Gastrocnemius medialis (tissue), 4 donors: ENCODE results near the gene ZFHX2. TPM values are rescaled to one million over a fixed set of nuclear protein-coding genes. Genes with fewer than 3 reads are reported as not detected.

Source experiments
- ATAC-seq, 2 donors: fragments of 150-250 bp; one replicate each; pipeline ENCODE4 v1.9.1; 2016
- DNase-seq, 2 donors: peaks; one replicate each; pipeline ENCODE4 v3.0.0-alpha.2; 2019
- H3K27ac ChIP-seq, 4 donors: fragments of 200-600 bp; sonication (generic); 1 replicate in 1 of 4; 2 replicates in 3 of 4; pipeline ENCODE4 v1.5.1; 2016 to 2018; ENCODE audit warnings: mild to moderate bottlenecking in 2 of 4, moderate library complexity in 1 of 4
- H3K27me3 ChIP-seq, 3 donors: fragments of 200-600 bp; sonication (generic) in 2 of 3; 1 replicate in 1 of 3; 2 replicates in 2 of 3; pipeline versions ENCODE4 v1.5.1 to v1.6.0; 2016 to 2019; ENCODE audit warnings: mild to moderate bottlenecking in 1 of 3, moderate library complexity in 1 of 3
- H3K36me3 ChIP-seq, 2 donors: fragments of 200-600 bp; sonication (generic) in 1 of 2; one replicate each; pipeline ENCODE4 v1.5.1; 2017 to 2018
- H3K4me1 ChIP-seq, 2 donors: fragments of 200-600 bp; sonication (generic) in 1 of 2; one replicate each; pipeline ENCODE4 v1.5.1; 2016 to 2017; ENCODE audit warnings: mild to moderate bottlenecking in 2 of 2
- H3K4me3 ChIP-seq, 4 donors: fragments of 200-600 bp; sonication (generic) in 3 of 4; 1 replicate in 1 of 4; 2 replicates in 3 of 4; pipeline ENCODE4 v1.5.1; 2016 to 2019; ENCODE audit warnings: mild to moderate bottlenecking in 2 of 4
- H3K9me3 ChIP-seq, 3 donors: fragments of 200-600 bp; sonication (generic) in 2 of 3; 1 replicate in 1 of 3; 2 replicates in 2 of 3; pipeline ENCODE4 v1.5.1; 2016 to 2019
- POLR2A ChIP-seq, 2 donors: fragments of 450-650 bp; IDR thresholded peaks; one replicate each; pipeline ENCODE4 v1.6.1; 2017; ENCODE audit warnings: antibody characterized with exemption in 2 of 2, mild to moderate bottlenecking in 2 of 2, moderate library complexity in 2 of 2
- in situ Hi-C, 4 donors: fragments of 200-750 bp; cut with MboI; loops; one replicate each; pipeline versions ENCODE4 v1.15.0 to v1.8.0; 2017; ENCODE audit warnings: low sequenced_read_pairs in 4 of 4
- intact Hi-C: fragments of 100-400 bp; cut with DNase I; formaldehyde crosslinking; loops from one replicate; pipeline ENCODE4 v1.15.1; 2023; ENCODE audit warnings: low total_unique reads
- total RNA-seq, 4 donors: library from RNA; depleted of rRNA; stranded (reverse); fragments of >200 nt; gene quantifications; one replicate each; pipeline versions ENCODE4 v1.1.0 to v1.2.3, GENCODE V29; 2016
- TF ChIP-seq, protein P1 (sequence below), 5 experiments: fragments of 450-650 bp in 3 of 5; fragments of 200-600 bp in 2 of 5; sonication (generic) in 2 of 5; IDR thresholded peaks in 4 of 5; conservative IDR thresholded peaks in 1 of 5; 1 replicate in 4 of 5; 2 replicates in 1 of 5; pipeline ENCODE4 v1.5.1; 2016 to 2019; ENCODE audit warnings: antibody characterized with exemption in 5 of 5, mild to moderate bottlenecking in 3 of 5, moderate library complexity in 3 of 5

The ZFHX2 gene
- total RNA-seq, 4 donors from 2014 or later = 0.23 to 0.44 (median 0.41) TPM; not detected in 1

GRCh38 chr14:23561259-23561658 lies 9.7 kb upstream of the ZFHX2 start:
- DNase-seq (no peak), ATAC-seq (no peak)
- H3K27ac ChIP-seq = no peak overlapping the region
- in situ Hi-C loops (loop anchor here in 3 of 4 donors (10.0 to 25.0 kb wide), 3 partner anchors 224 to 974 kb away; partner anchors contain the start of genes ABHD4 (in 1 of the 3), DAD1 (in 1 of the 3) and PABPN1 (in 1 of the 3)), intact Hi-C loops (no loop called here)
- no peaks in the 10 kb centered on the region for H3K9me3 ChIP-seq
- H3K4me3 ChIP-seq = no peak overlapping the region
- TF ChIP-seq, protein P1, sequence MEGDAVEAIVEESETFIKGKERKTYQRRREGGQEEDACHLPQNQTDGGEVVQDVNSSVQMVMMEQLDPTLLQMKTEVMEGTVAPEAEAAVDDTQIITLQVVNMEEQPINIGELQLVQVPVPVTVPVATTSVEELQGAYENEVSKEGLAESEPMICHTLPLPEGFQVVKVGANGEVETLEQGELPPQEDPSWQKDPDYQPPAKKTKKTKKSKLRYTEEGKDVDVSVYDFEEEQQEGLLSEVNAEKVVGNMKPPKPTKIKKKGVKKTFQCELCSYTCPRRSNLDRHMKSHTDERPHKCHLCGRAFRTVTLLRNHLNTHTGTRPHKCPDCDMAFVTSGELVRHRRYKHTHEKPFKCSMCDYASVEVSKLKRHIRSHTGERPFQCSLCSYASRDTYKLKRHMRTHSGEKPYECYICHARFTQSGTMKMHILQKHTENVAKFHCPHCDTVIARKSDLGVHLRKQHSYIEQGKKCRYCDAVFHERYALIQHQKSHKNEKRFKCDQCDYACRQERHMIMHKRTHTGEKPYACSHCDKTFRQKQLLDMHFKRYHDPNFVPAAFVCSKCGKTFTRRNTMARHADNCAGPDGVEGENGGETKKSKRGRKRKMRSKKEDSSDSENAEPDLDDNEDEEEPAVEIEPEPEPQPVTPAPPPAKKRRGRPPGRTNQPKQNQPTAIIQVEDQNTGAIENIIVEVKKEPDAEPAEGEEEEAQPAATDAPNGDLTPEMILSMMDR (IDR thresholded peaks at IDR 0.05 in 4 of 5, conservative IDR thresholded peaks at IDR 0.05 in 1 of 5) = no peak
- no peak for TF ChIP-seq POLR2A (IDR thresholded peaks at IDR 0.05)
- H3K4me1 ChIP-seq = peaks cover 19 to 21% of the 10 kb centered on the region in 2 donors
- no peaks in the 10 kb centered on the region for H3K36me3 ChIP-seq
- H3K27me3 ChIP-seq = no peaks in the 10 kb centered on the region

- in situ Hi-C loops (loop anchor here (5.0 to 25.0 kb wide), 5 partner anchors 78 to 973 kb away; partner anchors contain the start of genes PABPN1 (in 2 of the 4), ABHD4 (in 1 of the 4) and DAD1 (in 1 of the 4)), intact Hi-C loops (loop anchor here (5.0 to 10.0 kb wide), 3 partner anchors 238 to 875 kb away; partner anchors contain the start of genes PABPN1 and PRMT5)
- Histone ChIP-seq H3K4me3 (no peak overlapping the region), H3K9me3 (no peaks in the 10 kb centered on the region), H3K27me3 (no peaks in the 10 kb centered on the region), H3K4me1 (peaks cover 19 to 28% of the 10 kb centered on the region in 2 donors), H3K27ac (no peak overlapping the region), H3K36me3 (no peaks in the 10 kb centered on the region)
- no peak for TF ChIP-seq POLR2A (IDR thresholded peaks at IDR 0.05)
- TF ChIP-seq, protein P1 (IDR thresholded peaks at IDR 0.05 in 4 of 5, conservative IDR thresholded peaks at IDR 0.05 in 1 of 5) = no peak
- DNase-seq = no peak
- no peak for ATAC-seq
These were observed 8.5 kb upstream of the ZFHX2 start for GRCh38 chr14:23559926-23560520.

DNA sequence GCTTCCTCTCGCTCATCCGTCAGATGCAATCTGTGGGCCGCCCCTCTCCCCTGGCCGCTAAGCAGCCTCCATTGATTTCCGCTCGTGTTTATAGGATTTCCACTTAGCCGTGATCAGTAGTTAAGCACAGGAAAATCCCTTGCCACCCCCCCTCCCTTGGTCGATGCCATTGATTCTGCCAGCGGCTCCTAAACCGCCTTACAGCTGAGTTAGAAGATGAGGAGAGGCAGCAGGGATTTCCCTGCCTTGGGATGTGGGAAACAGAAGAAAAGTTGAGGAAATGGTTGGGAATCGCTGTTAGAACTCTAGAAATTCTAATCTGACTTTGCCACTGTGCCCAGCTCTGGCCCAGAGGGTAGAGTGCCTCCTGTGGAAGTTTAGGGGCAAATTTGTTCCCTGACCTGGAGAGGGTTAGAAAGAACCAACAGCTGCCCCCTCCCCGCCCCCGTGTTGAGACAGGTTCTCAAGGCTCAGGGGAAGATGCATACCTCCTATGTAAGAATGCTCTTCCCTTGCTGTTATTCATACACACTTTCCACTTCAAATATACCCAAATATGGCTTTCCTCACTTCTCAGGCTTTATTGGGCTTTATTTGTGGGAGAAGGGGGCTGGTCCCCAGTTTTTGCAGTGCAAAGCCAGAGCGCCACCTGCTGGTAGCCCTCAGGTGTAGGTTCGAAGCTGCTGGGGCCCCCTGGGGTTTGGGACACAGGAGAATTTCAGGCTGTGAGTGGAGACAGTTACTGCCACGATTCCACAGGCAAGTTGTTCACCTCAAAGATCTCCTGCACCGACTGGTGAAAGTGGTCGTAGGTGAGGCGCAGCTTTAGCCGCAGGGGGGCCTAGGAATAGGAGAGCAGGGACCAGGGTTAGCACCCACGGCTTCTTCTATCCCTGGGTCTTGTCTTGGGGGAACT lies 7.7 kb upstream of the ZFHX2 start:
- TF ChIP-seq, protein P1 (IDR thresholded peaks at IDR 0.05 in 4 of 5, conservative IDR thresholded peaks at IDR 0.05 in 1 of 5) = peak; percentile 58 to 86 (median 74)
- no peak for TF ChIP-seq POLR2A (IDR thresholded peaks at IDR 0.05)
- ATAC-seq (no peak), DNase-seq (peak in 1 of 2 donors; percentile 23)
- in situ Hi-C loops (loop anchor here in 3 of 4 donors (5.0 to 25.0 kb wide), 5 partner anchors 77 to 972 kb away; partner anchors contain the start of genes ABHD4 (in 1 of the 3), DAD1 (in 1 of the 3) and PABPN1 (in 1 of the 3)), intact Hi-C loops (loop anchor here (5.0 to 10.0 kb wide), 3 partner anchors 237 to 876 kb away; partner anchors contain the start of genes PABPN1 and PRMT5)
- H3K36me3 ChIP-seq = no peaks in the 10 kb centered on the region
- H3K4me1 ChIP-seq = peaks cover 19 to 30% of the 10 kb centered on the region in 2 donors
- no peak overlapping the region for H3K4me3 ChIP-seq
- no peaks in the 10 kb centered on the region for H3K27me3 ChIP-seq
- no peak overlapping the region for H3K27ac ChIP-seq
- H3K9me3 ChIP-seq = no peaks in the 10 kb centered on the region

DNA sequence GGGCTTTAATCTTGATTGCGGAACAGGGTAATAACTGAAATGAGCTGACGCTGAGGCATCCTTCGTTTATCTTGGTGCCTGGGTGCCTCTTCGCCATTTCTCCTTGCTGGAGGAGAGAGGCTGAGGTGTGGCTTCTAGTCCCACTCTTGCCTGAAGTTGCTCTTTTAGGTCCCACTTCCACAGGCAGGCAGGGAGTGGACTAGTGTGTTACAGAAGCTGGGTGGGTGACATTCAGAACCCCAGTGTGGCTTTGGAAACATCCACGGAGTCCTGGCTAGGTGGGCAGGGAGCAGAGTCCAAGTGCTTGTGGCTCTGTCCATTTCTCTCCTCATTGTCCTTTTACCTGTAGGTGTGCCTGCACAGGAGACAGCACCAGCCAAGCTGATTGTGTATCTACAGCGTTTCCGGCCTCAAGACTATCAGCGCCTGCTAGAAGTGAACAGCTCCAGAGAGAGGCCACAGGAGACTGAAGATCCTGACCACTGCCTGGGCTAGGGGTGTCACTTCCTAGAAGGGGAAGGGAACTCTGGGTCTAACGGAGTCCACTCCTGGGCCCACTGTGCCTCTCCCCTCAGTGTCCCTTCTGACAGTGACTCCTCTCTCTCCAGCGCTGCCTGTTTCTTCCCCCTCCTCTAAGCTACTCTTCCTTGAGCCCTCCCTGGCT lies 6.9 kb upstream of the ZFHX2 start:
- no peak overlapping the region for H3K27ac ChIP-seq
- no peak overlapping the region for H3K4me3 ChIP-seq
- no peak for DNase-seq
- in situ Hi-C loops = loop anchor here in 3 of 4 donors (5.0 to 25.0 kb wide), 5 partner anchors 76 to 971 kb away; partner anchors contain the start of genes ABHD4 (in 1 of the 3), DAD1 (in 1 of the 3) and PABPN1 (in 1 of the 3)
- no peaks in the 10 kb centered on the region for H3K36me3 ChIP-seq
- H3K27me3 ChIP-seq = no peaks in the 10 kb centered on the region
- TF ChIP-seq, protein P1 (IDR thresholded peaks at IDR 0.05 in 4 of 5, conservative IDR thresholded peaks at IDR 0.05 in 1 of 5) = no peak
- no peak for TF ChIP-seq POLR2A (IDR thresholded peaks at IDR 0.05)
- H3K4me1 ChIP-seq = peaks cover 19 to 30% of the 10 kb centered on the region in 2 donors
- intact Hi-C loops = loop anchor here (5.0 to 10.0 kb wide), 3 partner anchors 236 to 876 kb away; partner anchors contain the start of genes PABPN1 and PRMT5
- H3K9me3 ChIP-seq = no peaks in the 10 kb centered on the region
- ATAC-seq = no peak
